DMS53 (cell line): ENCODE data around the gene STXBP4.

Experiments
- DNase-seq: peaks from one replicate; lab custom pipeline; 2025; lab: John Stamatoyannopoulos, UW

Gene STXBP4

GRCh38 chr17:55122114-55122513, 153.5 kb downstream of the STXBP4 start:
- DNase-seq = no peak

GRCh38 chr17:55124730-55125360, 156.3 kb downstream of the STXBP4 start:
- DNase-seq = no peak

- peak; percentile 2 for DNase-seq
These were observed 165.0 kb downstream of the STXBP4 start for GRCh38 chr17:55133583-55133982.

- no peak for DNase-seq
These were observed 166.1 kb downstream of the STXBP4 start for GRCh38 chr17:55134486-55135157.

- no peak for DNase-seq
These were observed 172.2 kb downstream of the STXBP4 start for GRCh38 chr17:55140809-55141208.

GRCh38 chr17:55144518-55144917, 176.0 kb downstream of the STXBP4 start:
- DNase-seq = peak; percentile 3

GRCh38 chr17:55149485-55149884, 180.9 kb downstream of the STXBP4 start:
- peak; percentile 16 for DNase-seq

GRCh38 chr17:55152236-55152635, 183.7 kb downstream of the STXBP4 start:
- DNase-seq = no peak

- peak; percentile 20 for DNase-seq
These were observed 185.5 kb downstream of the STXBP4 start for GRCh38 chr17:55154101-55154500.

- no peak for DNase-seq
These were observed 187.4 kb downstream of the STXBP4 start for GRCh38 chr17:55155856-55156560.

GRCh38 chr17:55157165-55157564, 188.6 kb downstream of the STXBP4 start:
- no peak for DNase-seq

GRCh38 chr17:55158439-55158838, 189.9 kb downstream of the STXBP4 start:
- no peak for DNase-seq

- DNase-seq = no peak
These were observed 190.7 kb downstream of the STXBP4 start for GRCh38 chr17:55159251-55159650.

- no peak for DNase-seq
These were observed 191.9 kb downstream of the STXBP4 start for GRCh38 chr17:55160501-55160900.

- DNase-seq = peak; percentile 78
These were observed 193.5 kb downstream of the STXBP4 start for GRCh38 chr17:55161935-55162555.

GRCh38 chr17:55162556-55162946, 194.0 kb downstream of the STXBP4 start:
- DNase-seq = peak; percentile 34

- DNase-seq = peak; percentile 67
These were observed 194.8 kb downstream of the STXBP4 start for GRCh38 chr17:55163408-55163807.

- peak; percentile 16 for DNase-seq
These were observed 197.9 kb downstream of the STXBP4 start for GRCh38 chr17:55166506-55166905.

- no peak for DNase-seq
These were observed 198.6 kb downstream of the STXBP4 start for GRCh38 chr17:55167024-55167725.

- DNase-seq = peak; percentile 40
These were observed 200.6 kb downstream of the STXBP4 start for GRCh38 chr17:55168958-55169687.

GRCh38 chr17:55171634-55172328, 203.2 kb downstream of the STXBP4 start:
- DNase-seq = no peak
